NCI-H510A (cell line): Measurements from ENCODE around the gene HOXC5.

Experiments used
- DNase-seq: peaks from one replicate; lab custom pipeline; 2025; lab: John Stamatoyannopoulos, UW

HOXC5 gene

DNA sequence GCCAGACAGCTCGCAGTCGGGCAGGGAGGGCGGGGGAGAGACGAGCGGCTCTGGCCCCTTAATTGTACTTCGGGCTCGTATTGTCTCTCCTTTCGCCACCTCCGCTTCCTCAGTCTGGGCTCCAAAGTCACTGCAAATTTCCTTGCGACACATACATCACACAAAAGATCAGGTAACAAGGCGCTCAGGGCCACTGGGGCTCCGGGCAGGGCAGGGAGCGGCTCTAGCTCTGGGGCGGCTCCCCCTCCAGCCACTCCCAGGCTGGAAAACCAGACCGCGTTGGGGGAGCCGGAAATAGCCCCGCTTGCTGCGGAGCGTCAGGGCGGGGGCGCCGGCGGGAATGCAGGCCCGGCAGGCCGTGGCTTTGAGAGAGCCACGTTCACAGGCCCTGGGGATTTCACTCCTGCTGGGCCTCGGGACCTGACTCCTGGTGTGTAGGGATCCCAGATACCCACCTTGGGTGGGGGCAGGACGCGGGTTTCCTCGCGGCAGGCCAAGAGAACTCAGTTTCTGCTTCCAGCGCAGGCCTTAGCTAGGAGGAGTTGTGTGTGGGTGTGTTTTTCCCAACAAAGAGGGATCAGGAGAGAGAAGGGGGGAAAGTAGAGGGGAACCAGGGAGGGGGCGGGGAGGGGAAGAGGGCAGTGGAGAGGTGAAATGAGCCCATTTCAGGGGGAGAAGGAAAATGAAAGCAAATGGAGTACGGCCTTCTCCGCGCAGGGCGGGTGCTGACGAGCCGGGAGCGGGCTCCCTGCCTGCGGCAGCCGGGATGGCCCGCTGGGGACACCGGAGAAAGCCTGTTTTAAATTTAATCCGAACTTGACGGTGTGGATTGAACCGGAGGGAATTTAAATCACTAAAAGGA lies 37.2 kb upstream of the HOXC5 start:
- DNase-seq = no peak

DNA sequence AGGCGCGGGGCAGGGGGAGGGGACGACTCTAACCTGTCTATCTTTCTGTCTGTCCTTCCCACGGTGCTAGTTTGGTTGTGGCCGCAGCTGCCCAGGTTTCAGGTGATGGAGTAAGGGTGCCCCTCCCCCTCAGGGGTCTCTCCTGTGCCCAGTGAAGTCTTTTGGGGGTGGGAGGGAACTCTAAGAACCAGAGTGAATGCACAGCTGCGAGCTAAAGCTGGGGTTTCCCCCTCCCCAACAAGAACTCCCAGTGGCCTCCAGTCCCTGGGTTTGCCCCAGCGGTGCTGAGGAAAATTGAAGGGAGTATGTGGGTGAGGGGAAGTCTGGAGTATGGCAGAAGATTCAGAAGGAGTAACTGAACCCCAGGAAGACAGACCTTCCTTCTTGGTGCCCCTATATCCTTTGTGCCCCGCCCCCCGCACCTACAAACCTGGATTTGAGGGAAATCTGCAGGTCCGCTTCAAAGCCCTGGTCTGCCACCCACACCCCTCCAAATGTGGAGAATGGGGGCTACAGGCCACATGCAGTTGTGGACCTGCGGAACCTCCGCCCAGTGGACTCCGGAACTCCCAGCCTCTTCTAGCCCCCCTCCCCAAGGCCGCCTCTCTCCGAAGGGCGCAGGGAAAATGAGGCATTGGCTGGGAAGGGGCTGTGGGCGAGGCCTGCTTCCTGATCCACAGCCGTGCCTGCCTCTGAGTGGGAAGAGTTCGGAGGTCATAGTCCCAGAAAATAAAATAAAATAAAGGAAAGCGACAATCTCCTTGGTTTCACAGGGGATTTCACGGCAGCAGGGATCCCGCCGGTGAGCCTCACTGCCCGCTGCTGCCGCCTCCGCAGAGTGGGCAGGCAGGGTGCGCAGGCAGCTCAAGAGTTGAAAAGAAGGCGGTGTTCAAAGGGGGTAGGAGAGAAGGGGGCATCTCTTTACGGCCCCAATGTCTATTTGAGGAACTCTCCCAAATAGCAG lies 36.3 kb upstream of the HOXC5 start:
- DNase-seq = no peak

DNA sequence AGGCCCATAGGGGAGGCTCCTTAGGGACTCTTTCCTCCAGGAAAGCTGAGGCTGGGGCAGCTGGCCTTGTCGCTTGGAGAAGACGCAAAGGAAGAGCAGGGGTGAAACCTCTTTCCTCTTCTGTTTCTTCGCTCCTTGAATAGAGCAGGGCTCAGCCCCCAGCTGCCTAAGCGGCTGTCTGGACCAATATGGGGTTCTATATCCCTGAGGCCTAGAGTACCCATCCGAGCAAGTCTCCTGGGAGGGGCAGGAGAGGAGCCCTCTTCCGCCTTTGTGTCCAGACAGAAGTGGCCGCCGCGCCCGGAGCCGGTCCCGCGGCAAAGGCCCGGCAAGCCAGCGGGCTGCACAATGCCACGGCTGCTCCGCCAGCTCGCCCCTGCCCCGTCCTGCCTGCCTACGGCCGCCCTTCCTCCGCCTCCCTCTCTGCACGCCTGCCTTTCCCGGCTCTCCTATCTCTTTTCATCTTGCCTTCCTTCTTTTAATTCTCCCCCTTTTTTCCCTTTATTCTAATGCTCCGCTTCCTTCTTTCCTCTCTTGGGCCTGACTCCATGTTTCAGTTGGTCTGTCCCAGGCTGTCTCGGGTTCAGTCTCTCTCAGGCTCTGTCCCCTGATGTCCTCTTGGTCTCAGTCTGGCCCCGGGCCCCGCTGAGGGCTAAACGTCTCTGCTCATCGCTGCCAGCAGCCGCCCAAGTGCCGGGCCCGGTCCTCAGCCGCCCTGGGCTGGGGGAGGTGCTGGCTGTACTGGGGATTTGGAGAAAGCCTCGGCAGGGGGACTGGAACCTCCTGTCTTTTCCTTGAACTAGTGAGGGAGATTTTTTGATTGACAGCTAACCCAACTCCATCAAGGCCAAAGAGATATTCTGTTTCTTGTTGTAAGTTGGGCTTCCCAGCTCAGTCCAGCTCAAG lies 35.4 kb upstream of the HOXC5 start:
- no peak for DNase-seq

DNA sequence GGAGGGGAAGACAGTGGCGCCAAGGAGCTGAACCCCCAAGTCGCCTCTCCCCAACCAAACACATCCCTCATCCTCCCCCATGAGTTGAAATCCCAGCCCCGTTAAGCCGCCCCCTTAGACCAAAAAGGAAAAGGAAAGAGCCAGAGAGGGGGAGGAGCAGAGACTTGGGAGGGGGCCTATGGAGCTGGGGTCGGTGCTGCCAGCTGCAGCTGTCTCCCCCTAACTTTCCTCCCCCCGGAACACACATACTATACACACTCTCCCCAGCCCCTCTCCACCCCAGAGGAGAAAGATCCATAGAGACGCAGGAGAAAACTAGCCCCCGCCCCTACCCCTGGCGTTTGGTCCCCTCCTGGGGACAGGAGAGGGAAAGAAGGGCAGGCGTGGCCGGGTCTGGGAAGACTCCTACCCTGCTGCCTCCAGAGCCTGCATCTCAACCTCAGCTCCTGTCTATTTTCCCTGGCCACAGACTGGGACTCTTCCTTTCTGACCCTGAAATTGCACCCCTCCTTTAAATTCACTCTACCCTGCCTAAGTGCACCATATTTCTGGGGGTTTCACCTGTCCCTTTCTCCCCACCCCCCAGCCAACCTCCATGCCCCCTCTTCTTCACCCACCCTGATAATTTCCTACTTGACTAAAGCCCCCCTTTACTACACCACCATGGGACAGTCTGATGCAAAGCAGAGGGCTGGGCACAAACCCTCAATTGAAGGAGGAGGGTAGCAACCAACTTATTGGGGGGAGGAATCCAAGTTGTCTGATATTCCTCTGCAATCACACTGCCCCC lies 34.5 kb upstream of the HOXC5 start:
- DNase-seq = no peak

DNA sequence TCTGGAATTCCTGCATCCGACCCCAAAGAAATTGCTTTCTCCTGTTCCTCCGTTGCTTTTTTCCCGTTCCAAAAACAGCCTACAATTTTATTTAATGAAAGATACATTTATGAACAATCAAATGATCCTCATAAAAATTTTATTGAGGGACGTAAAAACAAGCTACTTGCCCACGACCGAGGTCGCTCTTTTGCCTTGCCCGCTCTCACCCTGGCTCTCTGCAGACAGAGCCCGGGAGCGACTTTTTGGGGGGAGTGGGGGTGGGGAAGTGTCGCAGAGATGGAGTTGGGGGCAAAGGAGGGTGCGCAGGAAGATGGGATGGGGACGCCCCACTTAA lies 34.0 kb upstream of the HOXC5 start:
- DNase-seq = no peak

DNA sequence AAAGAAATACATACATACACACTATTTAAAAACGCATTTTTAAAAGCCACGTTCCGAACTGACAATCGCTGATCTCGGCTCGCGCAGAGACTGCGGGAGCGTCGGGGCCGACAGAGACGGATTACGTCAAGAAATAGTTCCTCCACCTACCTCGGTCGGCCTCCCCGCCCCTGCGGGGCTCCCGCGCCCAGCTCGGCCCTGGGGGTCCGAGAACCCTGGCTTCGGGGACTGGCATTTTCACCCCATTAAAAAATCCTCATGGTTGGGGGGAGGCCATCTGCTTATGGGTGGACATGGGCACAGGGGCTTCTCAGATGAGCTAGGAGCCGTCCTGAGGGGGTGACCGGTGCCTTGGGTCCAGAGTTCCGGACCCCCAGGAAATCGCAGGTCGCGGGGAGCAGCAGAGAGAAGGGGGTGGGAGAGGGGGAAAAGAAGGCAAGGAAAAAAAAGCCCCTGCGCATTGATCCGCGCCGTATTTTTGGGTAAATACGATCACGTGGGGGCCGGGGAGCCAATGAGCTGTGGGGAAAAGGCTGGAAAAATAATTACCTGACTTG lies 33.2 kb upstream of the HOXC5 start:
- DNase-seq = peak; percentile 68

DNA sequence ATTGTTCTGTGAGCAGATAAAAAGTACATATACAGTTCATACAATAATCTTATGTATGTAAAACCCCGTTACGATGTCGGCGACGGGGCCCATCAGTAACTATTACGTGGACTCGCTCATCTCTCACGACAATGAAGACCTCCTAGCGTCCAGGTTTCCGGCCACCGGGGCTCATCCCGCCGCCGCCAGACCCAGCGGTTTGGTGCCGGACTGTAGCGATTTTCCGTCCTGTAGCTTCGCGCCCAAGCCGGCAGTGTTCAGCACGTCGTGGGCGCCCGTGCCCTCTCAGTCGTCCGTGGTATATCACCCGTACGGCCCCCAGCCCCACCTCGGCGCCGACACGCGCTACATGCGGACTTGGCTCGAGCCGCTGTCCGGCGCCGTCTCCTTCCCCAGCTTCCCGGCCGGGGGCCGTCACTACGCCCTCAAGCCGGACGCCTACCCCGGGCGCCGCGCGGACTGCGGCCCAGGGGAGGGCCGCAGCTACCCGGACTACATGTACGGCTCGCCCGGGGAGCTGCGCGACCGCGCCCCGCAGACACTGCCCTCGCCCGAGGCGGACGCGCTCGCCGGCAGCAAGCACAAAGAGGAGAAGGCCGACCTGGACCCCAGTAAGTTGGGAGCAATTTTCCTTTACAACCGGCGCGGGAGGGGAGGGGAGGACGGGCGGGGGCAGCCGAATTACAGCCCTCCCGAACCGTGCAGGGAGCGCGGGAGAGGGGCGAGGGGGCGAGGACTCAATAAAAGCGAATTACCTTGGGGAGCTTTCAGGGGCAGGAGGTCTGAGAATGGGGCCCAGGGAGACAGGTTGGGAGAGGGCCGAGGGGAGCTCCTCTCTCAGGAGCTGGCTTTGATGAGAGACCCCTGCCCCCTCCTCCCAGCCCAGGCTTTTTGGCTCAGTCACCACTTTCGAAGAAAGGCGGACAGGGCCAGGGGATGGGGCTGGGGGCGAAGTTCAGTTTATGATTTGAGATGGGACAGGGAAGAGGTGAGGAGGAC lies 32.4 kb upstream of the HOXC5 start, which contains the start of gene HOXC9:
HOXC9 (plus strand) TSS at position 46 of the 999 bp plus-strand sequence; CDS start at position 74, 28 bp downstream.
- DNase-seq = no peak

DNA sequence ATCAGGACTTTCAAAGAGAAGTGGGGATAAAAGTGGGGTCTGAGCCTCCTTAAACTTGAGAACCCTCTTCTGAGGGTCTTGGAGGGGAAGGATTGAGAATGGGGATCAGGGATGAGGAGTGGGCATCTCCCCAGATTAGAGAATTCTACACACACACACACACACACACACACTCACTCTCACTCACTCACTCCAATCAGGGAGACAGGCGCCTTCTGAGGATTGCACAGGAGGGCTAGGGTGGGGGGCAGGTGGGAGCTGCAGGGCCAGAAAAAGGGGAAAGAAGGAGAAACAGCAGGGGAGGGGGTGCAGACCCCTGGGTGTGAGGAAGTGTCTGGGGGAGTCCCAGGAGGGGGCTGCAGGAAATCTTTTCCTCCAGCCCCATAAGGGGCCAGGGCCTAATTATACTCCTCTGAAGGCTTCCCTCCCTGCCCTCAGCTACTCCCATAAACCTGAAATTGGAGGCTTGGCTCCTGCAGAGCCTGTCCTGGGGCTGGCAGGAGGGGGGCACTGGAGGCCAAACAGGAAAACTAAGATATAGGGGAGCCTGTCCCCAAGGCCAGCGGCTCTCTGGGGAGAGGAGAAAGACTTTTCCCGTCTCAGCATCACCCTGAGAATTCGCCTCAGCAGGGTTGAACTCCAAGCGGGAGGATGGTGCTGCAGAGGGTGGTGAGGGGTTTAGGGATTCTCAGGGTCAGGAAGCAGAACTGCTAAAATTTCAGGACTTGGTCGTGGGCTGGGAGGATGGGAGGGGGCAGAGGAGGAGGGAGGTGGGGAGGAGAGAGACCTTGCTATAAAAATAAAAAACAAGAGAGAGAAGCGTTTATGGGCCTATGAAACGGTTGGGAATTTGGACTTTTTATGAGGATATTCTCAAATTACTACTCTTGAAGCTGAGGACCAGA lies 31.3 kb upstream of the HOXC5 start:
- no peak for DNase-seq

DNA sequence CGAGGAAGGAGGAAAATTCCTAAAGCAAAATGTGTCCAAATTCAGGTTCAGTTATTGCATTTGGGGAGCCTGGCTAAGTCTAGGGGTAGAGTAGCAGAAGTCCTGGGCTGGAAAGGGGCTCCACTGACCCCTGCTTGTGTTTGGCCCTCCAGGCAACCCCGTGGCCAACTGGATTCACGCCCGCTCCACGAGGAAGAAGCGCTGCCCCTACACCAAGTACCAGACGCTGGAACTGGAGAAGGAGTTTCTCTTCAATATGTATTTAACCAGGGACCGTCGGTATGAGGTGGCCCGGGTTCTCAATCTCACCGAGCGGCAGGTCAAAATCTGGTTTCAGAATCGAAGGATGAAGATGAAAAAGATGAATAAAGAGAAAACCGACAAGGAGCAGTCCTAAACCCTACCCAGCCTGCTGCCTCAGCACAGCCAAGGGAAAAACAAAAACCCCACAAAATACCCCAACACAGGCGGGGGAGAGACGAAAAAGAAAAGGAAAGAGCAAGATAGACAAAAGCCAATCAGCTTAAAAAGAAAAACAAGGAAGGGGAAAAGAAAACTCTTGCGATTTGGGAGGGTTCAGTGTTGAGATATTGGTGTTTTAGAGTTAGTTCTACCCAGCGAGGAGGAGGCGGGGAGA lies 30.5 kb upstream of the HOXC5 start:
- no peak for DNase-seq

DNA sequence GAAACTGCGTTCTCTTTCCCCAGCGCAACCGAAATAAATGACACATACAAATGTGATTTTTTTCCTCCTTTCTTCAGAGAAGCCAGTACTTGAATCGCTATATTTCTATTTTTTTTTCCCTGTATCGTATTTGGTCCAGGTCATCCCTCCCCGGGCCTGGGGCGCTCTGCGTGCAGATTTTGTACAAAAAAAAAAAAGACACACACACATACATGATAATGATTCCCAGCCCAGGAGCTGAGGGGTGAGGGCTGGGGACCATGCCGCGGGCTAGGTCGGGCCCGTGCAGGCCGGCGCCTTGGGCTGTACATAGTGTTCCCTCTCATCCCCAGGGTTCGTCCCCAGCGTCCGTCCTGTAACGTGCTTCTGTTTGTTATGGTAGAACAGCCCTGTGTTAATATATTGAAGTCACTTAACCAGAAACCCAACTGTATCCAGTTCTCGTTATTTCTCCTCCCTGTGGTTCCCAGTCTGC lies 29.9 kb upstream of the HOXC5 start:
- DNase-seq = no peak

DNA sequence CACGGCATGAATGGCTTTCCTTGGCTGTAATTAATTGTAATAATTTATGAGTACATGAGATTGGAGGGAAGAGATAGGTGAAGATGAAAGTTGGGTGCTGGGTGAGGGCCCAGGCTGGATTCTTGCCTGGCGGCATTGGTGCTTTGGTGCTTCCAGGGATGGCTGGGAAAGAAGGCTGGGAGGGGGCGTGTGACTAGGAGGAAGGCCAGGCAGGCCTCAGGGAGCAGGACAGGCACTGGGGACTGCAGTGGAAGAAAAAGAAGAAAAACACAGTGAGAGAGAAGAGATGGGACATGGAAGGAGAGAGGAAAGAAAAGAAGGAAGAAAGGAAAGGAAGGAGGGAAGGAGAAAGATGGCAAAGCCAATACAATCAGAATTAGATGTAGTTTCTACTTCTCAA lies 29.2 kb upstream of the HOXC5 start:
- no peak for DNase-seq

DNA sequence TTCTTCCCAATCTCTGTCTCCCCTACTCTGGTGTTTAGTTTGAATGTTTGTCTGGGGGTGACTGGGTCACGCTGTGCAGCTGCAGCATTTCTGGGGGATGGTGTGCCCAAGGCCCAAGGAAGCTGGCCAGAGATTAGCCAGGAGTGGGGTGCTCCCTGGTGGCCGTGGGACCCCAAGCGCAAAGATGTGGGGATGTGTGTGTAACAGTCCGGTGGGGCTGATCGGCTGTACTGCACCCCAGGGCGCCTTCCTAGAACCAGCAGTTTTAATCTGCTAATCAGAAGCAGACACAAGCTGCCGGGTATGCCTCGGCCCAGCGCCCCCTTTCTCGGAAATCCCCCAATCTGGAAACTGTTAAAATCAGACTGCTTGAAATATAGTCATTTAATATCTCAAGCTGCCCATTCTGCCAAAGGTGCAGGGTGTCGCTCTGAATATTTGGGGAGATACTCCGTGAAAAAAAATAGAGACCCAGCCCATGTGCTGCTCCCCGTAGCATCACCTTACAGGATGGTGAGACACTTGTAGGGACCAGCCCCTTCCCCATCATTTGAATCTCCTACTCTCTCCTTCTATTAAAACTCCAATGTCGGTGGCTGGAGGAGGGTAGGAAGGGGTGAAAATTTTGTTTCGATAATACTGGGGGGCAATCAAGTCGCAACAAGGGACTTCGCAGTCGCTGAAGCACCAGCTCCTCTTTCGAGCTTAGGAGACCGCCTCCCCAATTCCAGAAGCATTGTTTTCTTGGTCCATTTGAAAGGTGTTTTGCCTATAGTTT lies 28.6 kb upstream of the HOXC5 start:
- DNase-seq = no peak

DNA sequence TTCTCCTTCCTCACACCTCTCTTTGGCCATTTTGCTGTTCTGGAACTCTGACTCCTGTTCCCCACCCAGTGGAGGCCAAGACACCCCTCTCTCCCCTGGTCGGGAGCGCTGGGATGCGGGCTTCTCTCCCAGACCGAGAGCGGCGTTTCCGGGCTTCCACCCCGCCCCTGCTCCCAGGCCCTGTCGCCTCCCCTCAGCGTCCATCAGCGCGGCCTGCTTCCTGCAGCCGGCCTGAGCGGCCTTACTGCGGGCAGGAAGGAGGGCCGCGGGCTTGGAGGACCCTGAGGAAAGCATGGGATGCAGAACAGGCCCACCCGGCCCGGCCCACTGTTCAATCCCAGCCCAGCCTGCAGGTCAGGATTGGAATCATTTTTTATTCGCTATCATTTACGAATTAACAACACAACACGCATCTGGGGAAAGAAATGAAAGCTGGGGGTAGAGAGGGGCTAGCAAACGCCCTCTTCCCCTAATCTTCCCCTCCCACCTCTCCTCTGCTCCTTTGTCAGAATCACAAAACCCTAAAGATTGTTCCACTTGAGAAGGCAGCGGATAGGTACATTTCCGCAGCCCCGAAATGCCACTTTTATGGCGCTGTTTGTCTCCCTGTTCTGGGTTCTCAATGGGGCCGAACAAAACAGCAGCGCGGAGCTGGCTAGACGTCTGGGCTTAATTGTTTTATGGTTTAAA lies 27.9 kb upstream of the HOXC5 start:
- DNase-seq = no peak

DNA sequence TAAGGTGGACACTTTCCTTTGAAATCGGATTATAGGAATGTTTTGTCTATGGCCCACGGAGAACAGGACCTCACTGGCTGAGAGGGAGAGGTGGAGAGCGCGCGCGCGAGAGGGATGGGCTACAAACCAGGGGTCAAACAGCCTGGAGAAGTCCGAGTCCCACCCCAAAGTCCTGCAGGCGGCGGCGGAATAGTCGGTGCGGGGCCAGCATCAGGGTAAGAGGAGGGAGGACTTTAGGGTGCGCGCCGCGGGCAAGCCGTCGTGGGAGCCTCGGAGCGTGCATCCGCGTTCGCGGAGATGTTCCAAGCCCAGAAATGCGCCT lies 27.4 kb upstream of the HOXC5 start:
- DNase-seq = no peak

DNA sequence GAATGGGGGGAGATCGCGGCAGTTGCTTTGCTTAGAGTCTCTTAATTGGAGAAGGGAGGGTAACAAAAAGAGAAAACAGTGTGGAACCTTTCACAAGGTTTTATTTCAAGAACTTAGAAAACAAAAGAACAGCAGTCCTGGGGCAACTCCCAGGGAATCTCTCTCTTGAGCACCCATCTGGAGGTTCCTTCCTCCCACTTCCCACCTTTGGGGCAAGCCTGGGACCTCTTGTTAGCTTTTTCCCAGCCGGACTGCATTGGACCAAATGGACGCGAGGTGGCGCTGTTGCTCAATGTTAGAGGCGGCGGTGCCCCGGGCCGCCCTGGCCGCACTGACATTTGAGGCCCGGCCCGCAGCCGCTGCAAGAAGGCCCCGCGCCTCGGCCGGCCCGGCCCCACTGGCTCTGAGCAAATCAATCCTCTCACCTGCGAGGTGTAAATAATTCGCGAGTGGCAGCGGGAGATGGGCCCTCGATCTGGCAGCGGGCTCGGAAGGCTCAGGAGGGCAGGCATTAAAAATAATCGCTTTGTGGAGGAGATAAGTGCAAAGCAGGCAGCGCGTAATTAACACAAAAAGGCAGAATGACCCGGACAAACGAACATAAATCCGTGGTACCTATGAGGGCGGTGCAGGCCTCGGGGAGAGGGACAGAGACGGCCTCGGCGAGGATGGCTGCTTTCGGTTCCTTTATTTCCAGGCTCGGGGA lies 26.8 kb upstream of the HOXC5 start:
- DNase-seq = peak; percentile 35
